Endothelial cell of umbilical vein (primary cell): Measurements from ENCODE around the gene LDHB. TPM values are rescaled to one million over a fixed set of nuclear protein-coding genes. Genes with fewer than 3 reads are reported as not detected.

Source experiments
- BruUV-seq: library from RNA; stranded (reverse); fragments of 400-500 nt; replicated peaks from 2 replicates; lab custom pipeline; 2021; lab: Mats Ljungman, UMichigan
- CTCF ChIA-PET: fragments of 300-600, 350-600 bp; sonication (Branson Sonifier 250); formaldehyde crosslinking; loops from one replicate; lab custom pipeline; 2021; ENCODE audit warnings: antibody characterized with exemption, inconsistent platforms; lab: Charles Lee
- POLR2A ChIA-PET: fragments of 300-600, 350-600 bp; sonication (Branson Sonifier 250); formaldehyde crosslinking; loops from one replicate; lab custom pipeline; 2021; ENCODE audit warnings: antibody characterized with exemption, inconsistent platforms; lab: Charles Lee
- DNase-seq: peaks from one replicate; pipeline ENCODE4 v3.0.0-alpha.2; 2011; ENCODE audit warnings: low read depth, low spot score
- FAIRE-seq: peaks from 2 replicates; lab custom pipeline; 2011; peaks lifted over from hg19 to GRCh38; lab: Jason Lieb, UNC
- H2AFZ ChIP-seq: 2 replicates; pipeline ENCODE4 v1.6.0; 2012; ENCODE audit warnings: low read depth, low read length, control low read depth, inconsistent platforms
- H3K27ac ChIP-seq: 2 replicates; pipeline ENCODE4 v1.5.1; 2011; ENCODE audit warnings: low read depth, mild to moderate bottlenecking, control low read depth, low read length, moderate library complexity; ENCODE audit not compliant: insufficient read depth
- H3K27me3 ChIP-seq, 2 experiments: 2 replicates each; pipeline versions ENCODE4 v1.6.0 to v1.6.1; 2011; ENCODE audit warnings: low read length in 2 of 2, mixed read lengths in 1 of 2; ENCODE audit not compliant: control insufficient read depth in 2 of 2, insufficient read depth in 2 of 2
- H3K36me3 ChIP-seq, 2 experiments: 2 replicates in 1 of 2; 3 replicates in 1 of 2; pipeline ENCODE4 v1.5.1; 2011; ENCODE audit warnings: low read length in 2 of 2, mild to moderate bottlenecking in 1 of 2, moderate library complexity in 1 of 2; ENCODE audit not compliant: control insufficient read depth in 2 of 2, insufficient read depth in 2 of 2; ENCODE audit errors: extremely low read depth in 1 of 2
- H3K4me1 ChIP-seq: 3 replicates; pipeline ENCODE4 v1.5.1; 2011; ENCODE audit warnings: mild to moderate bottlenecking, low read length; ENCODE audit not compliant: control insufficient read depth, insufficient read depth; ENCODE audit errors: extremely low read depth
- H3K4me2 ChIP-seq: 2 replicates; pipeline ENCODE4 v1.6.1; 2011; ENCODE audit warnings: low read length, control low read depth, mixed read lengths; ENCODE audit not compliant: insufficient read depth
- H3K4me3 ChIP-seq, 3 experiments: fragments of 200-600 bp in 1 of 3; sonication (generic), shearing (Covaris generic) in 1 of 3; replicated peaks in 1 of 3; 2 replicates each; pipeline ENCODE4 v1.5.1; 2011 to 2016; ENCODE audit warnings: control low read depth in 3 of 3, low read length in 3 of 3, mild to moderate bottlenecking in 2 of 3, inconsistent platforms in 1 of 3, low read depth in 1 of 3, moderate library complexity in 1 of 3; ENCODE audit not compliant: insufficient read depth in 1 of 3
- H3K79me2 ChIP-seq: 2 replicates; pipeline ENCODE4 v1.6.0; 2012; ENCODE audit warnings: low read length, inconsistent platforms; ENCODE audit not compliant: control insufficient read depth, insufficient read depth
- H3K9ac ChIP-seq: replicated peaks from 2 replicates; pipeline ENCODE3; 2011; ENCODE audit warnings: low read length, control low read depth; ENCODE audit not compliant: insufficient read depth; ENCODE audit errors: extremely low read depth
- H3K9me1 ChIP-seq: replicated peaks from 3 replicates; pipeline ENCODE4 v1.6.0; 2011; ENCODE audit warnings: mild to moderate bottlenecking, low read length; ENCODE audit not compliant: control insufficient read depth, insufficient read depth; ENCODE audit errors: extremely low read depth
- H3K9me3 ChIP-seq: replicated peaks from 2 replicates; pipeline ENCODE4 v1.5.1; 2012; ENCODE audit warnings: low read length, inconsistent platforms; ENCODE audit not compliant: control insufficient read depth, insufficient read depth
- H4K20me1 ChIP-seq: replicated peaks from 2 replicates; pipeline ENCODE3; 2011; ENCODE audit warnings: mild to moderate bottlenecking, low read length; ENCODE audit not compliant: control insufficient read depth, insufficient read depth; ENCODE audit errors: extremely low read depth
- EZH2 ChIP-seq: IDR thresholded peaks from 2 replicates; pipeline ENCODE4 v1.6.1; 2012; ENCODE audit warnings: borderline replicate concordance, low read depth, mild to moderate bottlenecking, moderate library complexity, low read length, inconsistent platforms; ENCODE audit not compliant: severe bottlenecking
- FOS ChIP-seq: IDR thresholded peaks from 2 replicates; pipeline ENCODE4 v1.6.1; 2011; ENCODE audit warnings: mild to moderate bottlenecking, low read length, moderate library complexity, borderline replicate concordance; ENCODE audit not compliant: insufficient read depth
- GATA2 ChIP-seq: IDR thresholded peaks from 2 replicates; pipeline ENCODE4 v1.7.0; 2011; ENCODE audit warnings: low read depth, mild to moderate bottlenecking, moderate library complexity, mixed read lengths, low read length; ENCODE audit not compliant: insufficient read length, insufficient read depth
- JUN ChIP-seq: IDR thresholded peaks from 2 replicates; pipeline ENCODE4 v1.6.1; 2011; ENCODE audit warnings: borderline replicate concordance, low read depth; ENCODE audit not compliant: insufficient read length, insufficient read depth
- MYC ChIP-seq: IDR thresholded peaks from one replicate; pipeline ENCODE4 v1.6.1; 2011; ENCODE audit warnings: mild to moderate bottlenecking, low read depth, low read length
- POLR2A ChIP-seq: IDR thresholded peaks from 2 replicates; pipeline ENCODE4 v1.6.1; 2012; ENCODE audit warnings: low read depth, mild to moderate bottlenecking, control low read depth, low read length
- POLR2AphosphoS5 ChIP-seq: IDR thresholded peaks from 2 replicates; pipeline ENCODE4 v1.6.1; 2012; ENCODE audit warnings: low read depth, mild to moderate bottlenecking, control low read depth, low read length, moderate library complexity; ENCODE audit not compliant: insufficient read depth
- dilution Hi-C: fragments of 300-500 bp; cut with MboI; formaldehyde crosslinking; loops from one replicate; pipeline ENCODE4 v1.15.0; 2019; ENCODE audit warnings: low sequenced_read_pairs; ENCODE audit not compliant: extremely low pct_ligation_motif_present
- intact Hi-C: fragments of 100-400 bp; cut with micrococcal nuclease; formaldehyde crosslinking; loops from one replicate; pipeline ENCODE4 v1.10.0; 2022
- polyA plus RNA-seq, 4 experiments: library from polyadenylated mRNA; depleted of rRNA in 3 of 4; stranded (reverse) in 3 of 4; unstranded in 1 of 4; fragments of >200 nt; gene quantifications; 2 replicates each; pipeline versions ENCODE4 v1.2.1 to v1.2.3, GENCODE V29; 2011 to 2012; ENCODE audit warnings: missing spikeins in 1 of 4
- total RNA-seq: library from RNA; stranded (reverse); gene quantifications from 2 replicates; pipeline ENCODE4 v1.2.3, GENCODE V29; 2021
- TF ChIP-seq, protein P1 (sequence below): IDR thresholded peaks from 2 replicates; pipeline ENCODE4 v1.6.1; 2011; ENCODE audit not compliant: insufficient read depth, insufficient read length
- TF ChIP-seq, protein P2 (sequence below), 2 donors: IDR thresholded peaks; 1 replicate in 1 of 2; 2 replicates in 1 of 2; pipeline ENCODE4 v1.5.1; 2011; ENCODE audit warnings: low read length in 2 of 2, mild to moderate bottlenecking in 2 of 2, moderate library complexity in 2 of 2, control low read depth in 1 of 2, inconsistent platforms in 1 of 2, low read depth in 1 of 2; ENCODE audit not compliant: insufficient read depth in 1 of 2; ENCODE audit errors: extremely low read depth in 1 of 2

LDHB gene
- total and polyA plus RNA-seq, 2 donors (not counting 3 experiments of a cell fraction or from before 2014, with no cell fraction given) = 437 to 670 TPM

DNA sequence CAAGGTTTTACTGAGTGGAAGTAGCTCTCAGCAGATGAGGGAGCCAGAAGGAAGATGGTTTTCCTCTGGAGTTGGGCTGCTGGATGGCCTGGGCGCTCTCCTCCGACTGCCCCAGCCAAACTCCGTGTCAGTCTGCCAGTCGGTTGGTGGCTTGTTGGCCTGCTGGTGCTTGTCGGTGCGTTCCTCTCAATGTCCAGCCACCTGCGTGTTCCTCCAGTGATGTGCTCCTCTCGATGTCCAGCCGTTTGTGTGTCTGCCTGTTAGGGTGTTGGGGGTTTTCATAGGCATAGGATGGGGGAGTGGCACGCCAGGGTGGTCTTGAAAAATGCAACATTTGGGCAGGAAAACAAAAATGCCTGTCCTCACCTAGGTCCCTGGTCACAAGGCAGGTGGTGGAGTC is 37.0 kb upstream of the LDHB start:
- CTCF ChIA-PET = interaction anchor here (1.0 to 2.2 kb wide), 2 partner anchors 14 to 295 kb away, joined by 3 to 13 read pairs; no protein-coding TSS in a partner anchor
- dilution Hi-C loops = no loop called here
- Histone ChIP-seq H3K36me3 (no peaks in the 10 kb centered on the region), H3K4me1 (no peaks in the 10 kb centered on the region), H3K9me3 (no peaks in the 10 kb centered on the region), H3K4me2 (no peak overlapping the region), H3K79me2 (no peaks in the 10 kb centered on the region), H3K27ac (no peak overlapping the region), H2AFZ (no peak overlapping the region), H3K9ac (no peak overlapping the region), H3K9me1 (no peaks in the 10 kb centered on the region), H3K27me3 (peaks cover 2 to 3% of the 10 kb centered on the region in 2 experiments), H3K4me3 (no peak overlapping the region), H4K20me1 (no peaks in the 10 kb centered on the region)
- POLR2A ChIA-PET = no interaction called here
- no peak for TF ChIP-seq MYC
- no peak for TF ChIP-seq FOS
- TF ChIP-seq POLR2A = no peak
- TF ChIP-seq GATA2 = no peak
- no peak for TF ChIP-seq JUN
- no peak for TF ChIP-seq POLR2AphosphoS5
- TF ChIP-seq, protein P1, sequence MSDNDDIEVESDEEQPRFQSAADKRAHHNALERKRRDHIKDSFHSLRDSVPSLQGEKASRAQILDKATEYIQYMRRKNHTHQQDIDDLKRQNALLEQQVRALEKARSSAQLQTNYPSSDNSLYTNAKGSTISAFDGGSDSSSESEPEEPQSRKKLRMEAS = no peak
- TF ChIP-seq, protein P2, sequence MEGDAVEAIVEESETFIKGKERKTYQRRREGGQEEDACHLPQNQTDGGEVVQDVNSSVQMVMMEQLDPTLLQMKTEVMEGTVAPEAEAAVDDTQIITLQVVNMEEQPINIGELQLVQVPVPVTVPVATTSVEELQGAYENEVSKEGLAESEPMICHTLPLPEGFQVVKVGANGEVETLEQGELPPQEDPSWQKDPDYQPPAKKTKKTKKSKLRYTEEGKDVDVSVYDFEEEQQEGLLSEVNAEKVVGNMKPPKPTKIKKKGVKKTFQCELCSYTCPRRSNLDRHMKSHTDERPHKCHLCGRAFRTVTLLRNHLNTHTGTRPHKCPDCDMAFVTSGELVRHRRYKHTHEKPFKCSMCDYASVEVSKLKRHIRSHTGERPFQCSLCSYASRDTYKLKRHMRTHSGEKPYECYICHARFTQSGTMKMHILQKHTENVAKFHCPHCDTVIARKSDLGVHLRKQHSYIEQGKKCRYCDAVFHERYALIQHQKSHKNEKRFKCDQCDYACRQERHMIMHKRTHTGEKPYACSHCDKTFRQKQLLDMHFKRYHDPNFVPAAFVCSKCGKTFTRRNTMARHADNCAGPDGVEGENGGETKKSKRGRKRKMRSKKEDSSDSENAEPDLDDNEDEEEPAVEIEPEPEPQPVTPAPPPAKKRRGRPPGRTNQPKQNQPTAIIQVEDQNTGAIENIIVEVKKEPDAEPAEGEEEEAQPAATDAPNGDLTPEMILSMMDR (IDR thresholded peaks at IDR 0.05; ENCODE audit: extremely low read depth in 1 of 2, insufficient read depth in 1 of 2, low read depth in 1 of 2, low read length in 2 of 2) = no peak
- no peak for TF ChIP-seq EZH2
- FAIRE-seq (no peak), DNase-seq (no peak)
- intact Hi-C loops = no loop called here
- BruUV-seq = no TSS peak
